HL-60 (cell line): Measurements from ENCODE around the gene HS3ST2.

ENCODE experiments used
- TF ChIP-seq, protein P1 (sequence below): IDR thresholded peaks from one replicate; pipeline ENCODE4 v1.5.1; 2011; ENCODE audit warnings: low read length, control low read depth, inconsistent platforms; ENCODE audit not compliant: insufficient read depth
- TF ChIP-seq, protein P2 (sequence below): IDR thresholded peaks from 2 replicates; pipeline ENCODE4 v1.6.1; 2012; ENCODE audit warnings: low read depth; ENCODE audit not compliant: insufficient replicate concordance

DNA sequence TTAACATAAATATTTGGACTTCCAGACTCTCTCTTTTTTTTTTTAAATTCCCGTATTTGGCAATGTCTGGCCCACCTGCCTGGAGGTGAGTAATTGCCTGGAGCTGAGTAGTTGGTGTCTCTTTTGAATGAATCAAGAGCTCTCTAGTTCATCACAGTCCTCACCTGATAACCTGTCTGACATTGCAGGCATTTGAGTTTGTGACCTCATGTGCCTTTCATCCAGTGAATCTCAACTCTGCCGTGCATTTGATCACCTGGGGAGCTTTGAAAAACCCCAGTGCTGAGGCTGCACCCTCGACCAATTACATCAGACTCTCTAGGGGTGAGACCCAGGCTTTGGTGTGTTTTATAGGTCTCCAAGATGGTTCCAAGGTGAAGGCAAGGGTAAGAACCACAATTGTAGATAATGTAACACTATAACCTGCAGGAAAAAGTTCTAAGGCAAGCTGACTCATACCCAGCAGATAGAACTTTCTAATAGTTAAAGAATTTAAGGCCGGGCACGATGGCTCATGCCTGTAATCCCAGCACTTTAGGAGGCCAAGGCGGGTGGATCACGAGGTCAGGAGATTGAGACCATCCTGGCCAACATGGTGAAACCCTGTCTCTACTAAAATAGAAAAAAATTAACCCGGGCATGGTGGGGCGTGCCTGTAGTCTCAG lies 24.5 kb upstream of the HS3ST2 start:
- TF ChIP-seq, protein P1, sequence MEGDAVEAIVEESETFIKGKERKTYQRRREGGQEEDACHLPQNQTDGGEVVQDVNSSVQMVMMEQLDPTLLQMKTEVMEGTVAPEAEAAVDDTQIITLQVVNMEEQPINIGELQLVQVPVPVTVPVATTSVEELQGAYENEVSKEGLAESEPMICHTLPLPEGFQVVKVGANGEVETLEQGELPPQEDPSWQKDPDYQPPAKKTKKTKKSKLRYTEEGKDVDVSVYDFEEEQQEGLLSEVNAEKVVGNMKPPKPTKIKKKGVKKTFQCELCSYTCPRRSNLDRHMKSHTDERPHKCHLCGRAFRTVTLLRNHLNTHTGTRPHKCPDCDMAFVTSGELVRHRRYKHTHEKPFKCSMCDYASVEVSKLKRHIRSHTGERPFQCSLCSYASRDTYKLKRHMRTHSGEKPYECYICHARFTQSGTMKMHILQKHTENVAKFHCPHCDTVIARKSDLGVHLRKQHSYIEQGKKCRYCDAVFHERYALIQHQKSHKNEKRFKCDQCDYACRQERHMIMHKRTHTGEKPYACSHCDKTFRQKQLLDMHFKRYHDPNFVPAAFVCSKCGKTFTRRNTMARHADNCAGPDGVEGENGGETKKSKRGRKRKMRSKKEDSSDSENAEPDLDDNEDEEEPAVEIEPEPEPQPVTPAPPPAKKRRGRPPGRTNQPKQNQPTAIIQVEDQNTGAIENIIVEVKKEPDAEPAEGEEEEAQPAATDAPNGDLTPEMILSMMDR: no peak
- TF ChIP-seq, protein P2, sequence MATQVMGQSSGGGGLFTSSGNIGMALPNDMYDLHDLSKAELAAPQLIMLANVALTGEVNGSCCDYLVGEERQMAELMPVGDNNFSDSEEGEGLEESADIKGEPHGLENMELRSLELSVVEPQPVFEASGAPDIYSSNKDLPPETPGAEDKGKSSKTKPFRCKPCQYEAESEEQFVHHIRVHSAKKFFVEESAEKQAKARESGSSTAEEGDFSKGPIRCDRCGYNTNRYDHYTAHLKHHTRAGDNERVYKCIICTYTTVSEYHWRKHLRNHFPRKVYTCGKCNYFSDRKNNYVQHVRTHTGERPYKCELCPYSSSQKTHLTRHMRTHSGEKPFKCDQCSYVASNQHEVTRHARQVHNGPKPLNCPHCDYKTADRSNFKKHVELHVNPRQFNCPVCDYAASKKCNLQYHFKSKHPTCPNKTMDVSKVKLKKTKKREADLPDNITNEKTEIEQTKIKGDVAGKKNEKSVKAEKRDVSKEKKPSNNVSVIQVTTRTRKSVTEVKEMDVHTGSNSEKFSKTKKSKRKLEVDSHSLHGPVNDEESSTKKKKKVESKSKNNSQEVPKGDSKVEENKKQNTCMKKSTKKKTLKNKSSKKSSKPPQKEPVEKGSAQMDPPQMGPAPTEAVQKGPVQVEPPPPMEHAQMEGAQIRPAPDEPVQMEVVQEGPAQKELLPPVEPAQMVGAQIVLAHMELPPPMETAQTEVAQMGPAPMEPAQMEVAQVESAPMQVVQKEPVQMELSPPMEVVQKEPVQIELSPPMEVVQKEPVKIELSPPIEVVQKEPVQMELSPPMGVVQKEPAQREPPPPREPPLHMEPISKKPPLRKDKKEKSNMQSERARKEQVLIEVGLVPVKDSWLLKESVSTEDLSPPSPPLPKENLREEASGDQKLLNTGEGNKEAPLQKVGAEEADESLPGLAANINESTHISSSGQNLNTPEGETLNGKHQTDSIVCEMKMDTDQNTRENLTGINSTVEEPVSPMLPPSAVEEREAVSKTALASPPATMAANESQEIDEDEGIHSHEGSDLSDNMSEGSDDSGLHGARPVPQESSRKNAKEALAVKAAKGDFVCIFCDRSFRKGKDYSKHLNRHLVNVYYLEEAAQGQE: no peak
